ENCODE measurements around the gene STK33.

GRCh38 chr11:8442301-8442700, 151.7 kb downstream of the STK33 start:
- no peak for TF ChIP-seq POLR2A (IDR thresholded peaks at IDR 0.05)
- no peak for TF ChIP-seq CTCF (IDR thresholded peaks at IDR 0.05)

All from body of pancreas (tissue), 4 donors.